ENCODE results near the gene POLR2A.
"Not testable (repeated sequence)": the region's sequence is repeated elsewhere in the genome, so short reads cannot be mapped to it uniquely, and the experiment has no call there.

POLR2A gene

GRCh38 chr17:7479213-7480088 lies 4.7 kb upstream of the POLR2A start, which contains the start of gene ZBTB4:
Gene ZBTB4, minus strand, starts transcription at chr17:7479631. Its CDS starts 12,830 bp downstream, at chr17:7466801.
- DNase-seq = no peak

GRCh38 chr17:7480089-7480384 lies 4.1 kb upstream of the POLR2A start:
- no peak for DNase-seq

- not testable (repeated sequence) for DNase-seq
Measured at GRCh38 chr17:7481275-7481674, 2.9 kb upstream of the POLR2A start, which contains the start of gene SLC35G6. Gene SLC35G6, plus strand, starts transcription at chr17:7481446. Its CDS starts 71 bp downstream, at chr17:7481517.

- DNase-seq = not testable (repeated sequence)
Measured at GRCh38 chr17:7481842-7482741, 2.1 kb upstream of the POLR2A start.

- not testable (repeated sequence) for DNase-seq
Measured at GRCh38 chr17:7482742-7483088, 1.5 kb upstream of the POLR2A start.

- peak; percentile 67 for DNase-seq
Measured at GRCh38 chr17:7483255-7484066, 705 bp upstream of the POLR2A start.

- DNase-seq = no peak
Measured at GRCh38 chr17:7484919-7485377, 782 bp downstream of the POLR2A start.

- no peak for DNase-seq
Measured at GRCh38 chr17:7486181-7486580, 2.0 kb downstream of the POLR2A start.

GRCh38 chr17:7490144-7490543 lies 6.0 kb downstream of the POLR2A start:
- DNase-seq = no peak

- DNase-seq = no peak
Measured at GRCh38 chr17:7491583-7491982, 7.4 kb downstream of the POLR2A start.

- no peak for DNase-seq
Measured at GRCh38 chr17:7493941-7494340, 9.8 kb downstream of the POLR2A start.

- DNase-seq = no peak
Measured at GRCh38 chr17:7495906-7496434, 11.8 kb downstream of the POLR2A start.

- DNase-seq = no peak
Measured at GRCh38 chr17:7496470-7497183, 12.5 kb downstream of the POLR2A start.

- no peak for DNase-seq
Measured at GRCh38 chr17:7497228-7497627, 13.1 kb downstream of the POLR2A start.

GRCh38 chr17:7497636-7498035 lies 13.5 kb downstream of the POLR2A start:
- DNase-seq = no peak

GRCh38 chr17:7499161-7499560 lies 15.0 kb downstream of the POLR2A start:
- DNase-seq = no peak

- no peak for DNase-seq
Measured at GRCh38 chr17:7501729-7502128, 17.6 kb downstream of the POLR2A start.

GRCh38 chr17:7502171-7502847 lies 18.1 kb downstream of the POLR2A start:
- DNase-seq = no peak

GRCh38 chr17:7502987-7503386 lies 18.8 kb downstream of the POLR2A start:
- DNase-seq = no peak

- no peak for DNase-seq
Measured at GRCh38 chr17:7503521-7503920, 19.4 kb downstream of the POLR2A start.

- no peak for DNase-seq
Measured at GRCh38 chr17:7508145-7508544, 24.0 kb downstream of the POLR2A start.

Measured in NCI-H2081 treated with DMSO at 0.1 percent for 48 hours (cell line).